NCI-H2227 (cell line): Measurements from ENCODE around the gene MEGF9.
"Not testable (repeated sequence)": the region's sequence is repeated elsewhere in the genome, so short reads cannot be mapped to it uniquely, and the experiment has no call there.

Source experiments
- DNase-seq: peaks from one replicate; lab custom pipeline; 2025; ENCODE audit not compliant: unreplicated experiment; lab: John Stamatoyannopoulos, UW

Gene MEGF9

DNA sequence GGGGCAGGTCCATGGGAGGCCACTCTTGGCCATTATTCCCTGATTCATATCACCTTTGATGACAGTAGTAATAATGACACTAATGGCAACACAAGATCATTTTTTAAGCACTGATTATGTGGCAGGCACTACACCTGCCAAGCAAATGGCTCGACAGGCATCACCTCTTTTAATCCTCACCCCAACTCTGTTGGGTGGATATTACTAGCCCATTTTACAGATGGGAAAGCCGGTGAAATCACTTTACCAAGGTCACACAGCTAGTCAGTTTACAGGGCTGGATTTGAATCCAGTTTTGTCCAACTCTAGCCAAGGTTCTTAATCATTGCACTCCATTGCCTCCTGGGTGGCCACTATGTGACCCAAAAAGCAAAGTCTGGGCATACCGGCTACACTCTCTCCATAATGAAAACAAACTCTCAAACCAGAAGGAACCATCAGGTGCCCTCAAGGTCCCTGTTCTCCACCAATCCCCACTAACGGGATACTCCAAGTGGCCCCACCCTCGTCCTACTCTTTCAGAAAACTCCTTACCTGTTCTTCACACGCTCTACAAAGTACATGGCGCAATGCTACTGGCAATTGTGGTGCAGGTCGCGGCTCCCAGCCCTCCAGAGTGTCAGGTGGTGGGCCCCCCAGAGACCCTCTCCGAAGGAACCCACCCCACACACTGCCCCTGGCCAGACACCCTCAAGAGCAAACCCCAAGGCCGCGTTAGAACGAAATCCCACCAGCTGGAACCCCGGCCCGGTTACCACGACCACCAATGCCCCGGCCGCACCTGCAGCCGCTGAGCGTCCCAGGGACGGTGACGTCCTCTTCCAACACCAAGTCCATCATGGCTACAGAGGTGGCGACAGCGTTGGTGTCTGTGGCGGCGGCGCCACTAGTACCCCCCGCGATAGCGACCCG is 134.9 kb downstream of the MEGF9 start:
- no peak for DNase-seq

DNA sequence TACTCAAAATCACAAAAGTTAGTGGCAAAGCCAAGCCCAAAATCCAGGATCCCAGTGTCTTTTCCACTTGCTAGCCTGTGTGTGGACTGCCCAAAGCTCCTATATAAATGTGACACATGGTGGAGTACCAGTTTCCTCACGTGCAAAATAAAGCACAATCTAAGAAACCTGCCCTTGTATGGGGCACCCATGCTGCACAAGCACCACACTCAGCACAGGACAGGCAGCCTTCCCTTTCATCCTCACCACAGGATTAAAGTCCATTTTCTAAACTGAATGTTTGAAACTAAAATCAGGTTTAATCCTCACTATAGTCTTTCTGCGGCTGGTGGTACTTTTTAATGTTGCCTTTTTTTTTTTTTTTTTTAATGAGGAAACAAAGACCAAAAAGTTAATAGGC is 139.8 kb downstream of the MEGF9 start:
- DNase-seq: no peak

DNA sequence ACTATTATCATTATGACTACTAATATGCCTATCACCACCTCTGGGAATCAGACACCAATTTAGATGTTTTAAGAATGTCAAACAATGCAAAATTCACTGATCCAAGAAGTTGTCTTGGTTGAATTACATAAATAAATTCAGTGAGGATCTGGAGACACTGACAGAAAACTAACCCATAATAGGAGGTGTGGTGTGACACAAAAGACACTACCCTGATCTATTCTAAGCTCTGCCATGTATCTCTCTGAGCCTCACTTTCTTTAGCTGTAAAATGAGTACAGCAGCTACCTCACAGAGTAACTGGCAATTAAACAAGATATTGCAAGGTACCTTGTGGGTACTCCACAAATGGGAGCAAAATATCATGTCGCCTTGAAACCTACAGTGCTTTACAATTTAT is 141.8 kb downstream of the MEGF9 start:
- DNase-seq: no peak

DNA sequence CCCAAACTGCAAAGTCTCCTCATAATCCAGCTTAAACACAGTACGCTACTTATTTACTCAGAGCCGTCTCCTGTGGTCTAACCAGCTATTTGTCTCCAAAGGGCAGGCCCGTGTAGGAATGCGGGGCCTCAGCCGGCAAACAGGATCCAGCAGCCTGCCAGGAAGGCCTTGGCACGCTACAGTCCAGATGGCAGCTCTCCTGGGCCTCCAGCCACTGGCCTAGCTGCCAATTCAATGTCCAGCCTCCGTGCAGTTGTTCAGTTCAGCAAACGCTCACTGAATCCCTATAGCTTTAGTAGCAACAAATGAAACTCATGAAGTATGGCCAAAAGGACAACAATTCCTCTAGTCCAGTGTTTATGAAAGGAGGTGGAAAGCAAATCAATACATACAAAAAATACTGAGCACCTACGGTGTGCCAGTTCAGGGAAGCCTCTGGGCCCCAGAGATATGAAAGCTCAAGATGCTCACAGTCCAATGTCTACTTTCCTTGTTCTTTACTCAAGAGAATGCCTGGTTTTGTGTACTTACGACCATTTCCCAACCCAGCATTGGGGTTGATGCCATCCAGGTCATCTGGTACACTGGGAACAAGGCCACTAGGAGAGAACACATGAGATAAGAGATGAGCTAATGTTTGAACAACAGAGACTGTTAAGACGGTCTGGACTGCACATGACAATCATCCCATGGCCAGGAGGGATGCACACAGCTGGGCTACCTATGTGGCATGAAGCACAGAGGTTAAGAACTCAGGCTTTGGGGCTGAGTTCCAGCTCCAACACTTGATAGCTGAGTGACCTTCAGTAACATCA is 142.6 kb downstream of the MEGF9 start:
- DNase-seq: no peak

DNA sequence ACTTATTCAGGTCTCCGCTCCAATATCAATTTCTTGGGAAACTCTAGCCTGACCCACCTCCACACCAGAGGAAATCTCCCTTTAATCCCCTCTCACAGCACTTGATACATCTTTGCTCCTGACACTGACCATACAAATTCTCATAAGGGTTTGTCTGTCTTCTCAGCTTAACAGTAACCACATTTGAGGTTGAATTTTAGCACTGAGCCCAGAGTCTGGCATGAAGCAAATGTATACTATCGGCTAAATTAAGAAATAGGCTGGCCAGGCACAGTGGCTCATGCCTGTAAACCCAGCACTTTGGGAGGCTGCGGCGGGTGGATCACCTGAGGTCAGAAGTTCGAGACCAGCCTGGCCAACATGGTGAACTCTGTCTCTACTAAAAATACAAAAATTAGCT is 144.0 kb downstream of the MEGF9 start:
- no peak for DNase-seq

DNA sequence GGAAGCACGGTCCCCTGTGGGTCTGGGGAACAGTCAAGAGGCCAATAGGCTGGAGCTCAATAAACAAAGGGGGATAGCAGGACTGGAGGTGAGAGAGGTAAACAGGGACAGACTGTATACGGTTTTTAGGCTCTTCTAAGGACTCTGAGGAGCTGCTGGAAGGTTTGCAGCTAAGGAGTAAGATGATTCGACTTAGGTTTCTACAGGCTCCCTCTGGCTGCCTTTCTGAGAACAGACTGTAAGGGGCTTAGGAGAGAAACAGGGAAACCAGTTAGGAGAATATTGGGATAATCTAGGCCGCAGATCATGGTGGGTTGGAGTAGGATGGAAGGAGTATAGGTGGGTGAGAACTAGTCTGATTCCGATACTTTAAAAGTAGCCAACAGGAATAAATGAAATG is 144.7 kb downstream of the MEGF9 start:
- DNase-seq: no peak

DNA sequence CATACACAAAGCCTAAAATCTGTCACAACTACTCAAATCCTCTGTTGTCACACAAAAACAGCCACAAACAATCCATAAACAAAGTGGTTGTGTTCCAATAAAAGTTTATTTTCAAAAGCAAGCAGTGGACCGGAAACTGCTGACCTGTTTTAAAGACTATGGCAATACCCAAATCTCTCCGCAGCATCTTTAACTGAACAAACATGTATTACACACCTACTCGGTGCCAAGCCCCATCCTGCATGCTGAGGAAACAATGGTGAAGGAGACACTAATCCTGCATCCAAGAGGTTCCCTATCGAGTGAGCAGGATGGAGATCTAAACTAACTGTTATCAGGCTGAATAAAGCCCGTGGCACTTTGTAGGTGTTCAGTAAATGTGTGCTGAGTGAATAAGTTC is 145.5 kb downstream of the MEGF9 start:
- no peak for DNase-seq

DNA sequence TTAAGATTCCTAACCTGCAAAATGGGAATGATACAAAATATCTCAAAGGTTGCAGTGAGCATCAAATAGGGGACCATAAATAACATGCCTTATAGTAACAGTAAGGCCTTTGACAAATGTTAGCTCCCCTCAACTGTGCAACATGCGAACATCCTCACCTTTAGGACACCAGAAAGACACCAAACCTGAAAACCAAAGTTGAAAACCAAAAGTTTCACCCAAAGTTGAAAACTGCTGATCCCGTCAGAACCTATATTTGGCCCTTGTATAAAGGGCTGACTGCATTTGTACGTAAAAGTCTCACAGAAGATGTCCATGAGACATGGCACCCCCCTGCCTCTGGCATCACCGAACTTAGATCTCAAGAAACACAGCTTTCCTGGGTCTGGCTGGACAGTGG is 146.4 kb downstream of the MEGF9 start:
- no peak for DNase-seq

DNA sequence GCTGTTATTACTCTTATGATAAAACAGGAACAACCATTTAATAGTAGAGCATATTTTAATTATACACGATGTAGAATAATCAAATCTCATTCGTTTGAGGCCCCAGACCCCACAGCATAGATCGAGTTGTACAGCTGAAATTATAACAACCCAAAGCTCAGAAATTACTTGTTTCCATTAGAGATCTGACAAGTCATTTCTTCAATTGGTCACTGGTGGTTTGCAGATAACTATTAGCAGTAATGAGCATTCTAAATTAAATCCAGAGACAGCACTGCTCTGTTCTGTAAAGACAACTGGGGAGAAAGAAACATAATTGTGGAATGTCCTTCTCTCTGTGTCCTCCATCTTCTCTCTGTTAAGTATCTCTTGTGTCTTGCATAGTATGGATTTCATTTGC is 147.2 kb downstream of the MEGF9 start:
- DNase-seq: no peak

DNA sequence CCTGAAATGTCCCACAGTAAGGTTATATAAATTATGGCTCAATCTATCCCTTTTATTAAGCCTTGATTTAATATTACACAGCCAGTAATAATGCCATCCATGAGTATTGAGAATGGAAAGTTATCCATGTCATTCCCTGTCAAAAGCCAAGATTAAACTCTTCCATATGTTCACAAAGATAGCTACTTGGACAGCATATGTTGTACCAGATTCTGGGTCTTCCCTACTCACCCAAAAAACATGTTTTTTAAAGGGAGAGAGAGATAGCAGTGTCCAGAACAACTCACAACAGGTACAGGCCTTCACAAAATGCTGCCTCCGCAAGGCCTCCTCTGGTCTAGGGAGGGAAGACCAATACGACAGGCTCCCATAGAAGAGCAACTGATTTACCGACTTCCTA is 149.7 kb downstream of the MEGF9 start:
- DNase-seq: no peak

DNA sequence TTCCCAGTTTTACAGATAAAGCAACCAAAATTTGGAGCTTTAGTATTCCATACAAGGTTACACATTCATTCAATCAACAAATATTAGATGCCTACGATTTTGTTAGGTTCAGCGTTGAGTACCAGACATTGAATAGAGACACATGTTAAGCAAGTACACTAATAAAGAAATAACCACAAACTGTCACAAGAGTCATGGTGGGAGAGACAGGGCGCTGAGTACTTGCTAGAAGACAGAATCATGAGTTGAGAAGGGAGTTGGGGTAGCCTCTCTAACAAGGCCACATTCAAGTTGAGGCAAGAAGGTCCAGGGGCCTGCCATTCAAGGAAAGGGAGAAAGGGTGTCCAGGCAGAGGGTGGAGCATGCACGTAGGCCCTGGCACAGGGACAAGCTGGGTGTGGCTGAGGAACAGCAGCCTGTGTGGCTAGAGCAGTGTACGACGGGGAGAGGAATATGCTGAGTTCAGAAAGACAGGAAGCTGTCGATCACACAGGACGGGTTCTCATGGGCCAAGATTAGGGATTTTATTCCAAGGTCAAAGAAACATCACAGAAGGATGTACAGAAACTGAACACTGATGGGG is 151.3 kb downstream of the MEGF9 start:
- no peak for DNase-seq

DNA sequence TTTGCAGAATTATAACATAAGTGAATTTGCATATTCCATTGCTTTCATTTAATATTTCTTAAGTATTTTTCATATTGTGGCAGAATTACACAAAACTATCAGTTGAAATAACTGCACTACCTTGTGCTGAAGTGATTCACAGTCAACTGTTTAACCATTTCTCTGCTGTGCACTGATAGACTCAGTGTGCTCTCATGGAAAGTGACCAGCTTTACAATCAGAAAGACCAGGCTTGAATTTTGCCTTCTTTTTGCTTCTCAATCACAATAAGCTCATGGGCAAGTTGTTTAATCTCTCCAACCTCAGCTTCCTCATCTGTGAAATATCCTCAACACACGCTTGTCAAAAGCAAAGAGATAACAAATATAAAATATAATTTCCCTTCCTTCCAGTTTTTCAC is 152.6 kb downstream of the MEGF9 start:
- DNase-seq: no peak

DNA sequence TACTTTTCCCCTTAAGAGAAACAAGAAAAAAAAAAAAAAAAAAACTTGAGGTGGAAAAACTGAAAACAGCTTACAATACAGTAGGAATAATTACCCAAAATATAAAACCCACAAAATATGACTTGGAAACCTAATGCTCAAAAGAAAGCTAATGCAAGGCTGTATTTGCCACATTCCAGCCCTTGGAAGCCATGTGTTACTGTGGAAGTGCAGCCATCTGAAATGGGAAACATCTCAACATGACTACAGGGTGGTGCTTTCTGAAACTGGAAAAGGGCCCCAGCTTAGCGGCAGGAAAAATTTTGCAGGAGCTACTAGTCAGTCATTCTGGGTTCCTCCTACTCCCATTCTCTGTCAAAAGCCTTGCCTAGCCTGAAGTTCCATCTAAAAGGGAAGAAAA is 154.7 kb downstream of the MEGF9 start:
- DNase-seq: no peak

DNA sequence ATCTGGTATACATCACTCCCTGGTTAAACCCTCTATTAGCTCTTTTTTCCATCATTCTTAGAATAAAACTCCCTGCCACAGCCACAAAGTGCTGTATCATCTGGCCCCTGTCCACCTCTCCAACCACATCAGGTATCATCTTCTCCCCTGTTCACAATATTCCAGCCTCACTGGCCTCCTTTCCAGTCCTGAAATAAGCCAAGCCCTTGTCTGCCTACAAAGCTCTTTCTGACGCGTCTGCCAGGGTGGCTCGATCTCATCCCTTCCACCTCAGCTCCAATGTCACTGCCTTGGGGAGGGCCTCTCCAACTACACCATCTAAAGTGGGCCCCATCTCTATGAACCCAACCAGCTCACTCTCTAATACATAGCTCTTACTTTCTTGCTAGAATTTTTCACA is 155.8 kb downstream of the MEGF9 start:
- no peak for DNase-seq

DNA sequence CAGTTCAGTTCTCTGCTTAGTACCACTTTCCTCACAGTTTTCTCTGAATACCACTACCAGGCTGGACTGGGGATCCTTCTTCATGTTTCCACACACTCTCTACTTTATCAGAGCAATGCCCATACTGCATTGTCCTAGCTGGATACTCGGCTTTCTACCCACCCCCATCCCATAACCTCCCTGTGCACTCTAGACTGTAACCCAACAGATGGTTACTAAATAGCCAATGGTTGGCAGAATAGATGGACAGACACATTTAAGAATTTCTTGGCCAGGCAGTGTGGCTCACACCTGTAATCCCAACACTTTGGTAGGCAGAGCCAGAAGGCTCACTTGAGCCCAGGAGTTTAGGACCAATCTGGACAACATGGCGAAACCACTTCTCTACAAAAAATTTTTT is 157.1 kb downstream of the MEGF9 start:
- DNase-seq: no peak

DNA sequence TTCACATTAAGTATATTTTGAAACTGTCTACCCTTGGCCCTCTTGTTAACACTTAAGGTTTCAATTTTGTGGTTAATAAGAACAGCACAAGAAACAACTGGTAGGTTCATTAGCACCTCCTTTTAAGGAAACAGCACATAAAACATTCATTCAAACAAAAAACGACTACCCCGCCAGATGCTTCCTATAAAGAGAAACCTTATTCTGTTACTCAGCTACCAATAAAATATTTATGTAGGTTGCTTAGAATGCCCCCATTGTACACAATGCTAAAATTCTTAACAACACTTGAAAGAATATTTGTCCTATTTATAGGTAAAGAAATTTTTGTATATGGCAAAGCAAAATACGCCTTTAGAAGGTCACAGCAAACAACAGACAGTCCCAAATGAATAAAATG is 157.5 kb downstream of the MEGF9 start:
- DNase-seq: no peak

DNA sequence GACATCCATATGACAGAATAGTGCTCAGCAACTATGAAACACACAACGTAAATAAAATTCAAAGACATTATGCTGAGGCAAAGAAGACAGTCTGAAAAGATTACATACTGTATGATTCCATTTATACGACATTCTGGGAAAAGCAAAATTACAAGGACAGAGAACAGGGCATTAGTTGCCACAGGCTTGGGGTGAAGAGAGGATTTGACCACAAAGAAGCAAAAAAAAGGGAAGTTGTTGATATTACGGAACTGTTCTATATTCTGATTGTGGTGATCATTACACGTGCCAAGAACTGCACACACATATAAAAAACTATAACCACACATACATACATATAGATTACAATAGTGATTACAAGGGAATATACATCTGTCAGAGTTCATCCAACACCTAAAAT is 158.4 kb downstream of the MEGF9 start:
- no peak for DNase-seq

DNA sequence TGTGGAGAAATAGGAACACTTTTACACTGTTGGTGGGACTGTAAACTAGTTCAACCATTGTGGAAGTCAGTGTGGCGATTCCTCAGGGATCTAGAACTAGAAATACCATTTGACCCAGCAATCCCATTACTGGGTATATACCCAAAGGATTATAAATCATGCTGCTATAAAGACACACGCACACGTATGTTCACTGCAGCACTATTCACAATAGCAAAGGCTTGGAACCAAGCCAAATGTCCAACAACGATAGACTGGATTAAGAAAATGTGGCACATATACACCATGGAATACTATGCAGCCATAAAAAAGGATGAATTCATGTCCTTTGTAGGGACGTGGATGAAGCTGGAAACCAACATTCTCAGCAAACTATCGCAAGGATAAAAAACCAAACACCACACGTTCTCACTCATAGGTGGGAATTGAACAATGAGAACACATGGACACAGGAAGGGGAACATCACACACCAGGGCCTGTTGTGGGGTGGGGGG is 162.0 kb downstream of the MEGF9 start:
- DNase-seq: not testable (repeated sequence)
